T-helper 9 cell (primary cell): ENCODE results near the gene MAEA.

Source experiments
- DNase-seq: peaks from one replicate; pipeline ENCODE4 v3.0.0-alpha.2; 2020

The MAEA gene

GRCh38 chr4:1249731-1250526 lies 39.8 kb upstream of the MAEA start:
- peak; percentile 49 for DNase-seq

- no peak for DNase-seq
Measured at GRCh38 chr4:1250527-1250812, 39.2 kb upstream of the MAEA start.

GRCh38 chr4:1250921-1251772 lies 38.5 kb upstream of the MAEA start:
- no peak for DNase-seq

GRCh38 chr4:1251773-1252066 lies 38.0 kb upstream of the MAEA start:
- DNase-seq: no peak

GRCh38 chr4:1252928-1253492 lies 36.7 kb upstream of the MAEA start:
- no peak for DNase-seq

GRCh38 chr4:1253831-1254230 lies 35.9 kb upstream of the MAEA start:
- no peak for DNase-seq

- no peak for DNase-seq
Measured at GRCh38 chr4:1255151-1255550, 34.5 kb upstream of the MAEA start.

- DNase-seq: no peak
Measured at GRCh38 chr4:1255699-1256098, 34.0 kb upstream of the MAEA start.

GRCh38 chr4:1258457-1258856 lies 31.2 kb upstream of the MAEA start:
- no peak for DNase-seq

GRCh38 chr4:1259966-1260365 lies 29.7 kb upstream of the MAEA start:
- no peak for DNase-seq

- DNase-seq: no peak
Measured at GRCh38 chr4:1260418-1261106, 29.1 kb upstream of the MAEA start.

GRCh38 chr4:1261107-1261928 lies 28.4 kb upstream of the MAEA start:
- DNase-seq: no peak

GRCh38 chr4:1264942-1265341 lies 24.7 kb upstream of the MAEA start:
- no peak for DNase-seq

GRCh38 chr4:1265351-1265750 lies 24.3 kb upstream of the MAEA start:
- no peak for DNase-seq

- DNase-seq: no peak
Measured at GRCh38 chr4:1266881-1267763, 22.6 kb upstream of the MAEA start.

GRCh38 chr4:1269209-1269608 lies 20.5 kb upstream of the MAEA start:
- DNase-seq: no peak

GRCh38 chr4:1271686-1272085 lies 18.0 kb upstream of the MAEA start:
- no peak for DNase-seq

GRCh38 chr4:1274871-1275270 lies 14.8 kb upstream of the MAEA start:
- DNase-seq: no peak

GRCh38 chr4:1276984-1277383 lies 12.7 kb upstream of the MAEA start:
- no peak for DNase-seq

- DNase-seq: no peak
Measured at GRCh38 chr4:1277667-1278665, 11.7 kb upstream of the MAEA start.
